Ishikawa (cell line): ENCODE data around the gene ZBTB40.

Experiments
- CEBPB ChIP-seq: IDR thresholded peaks from 2 replicates; pipeline ENCODE4 v1.6.1; 2012
- CREB1 ChIP-seq: IDR thresholded peaks from 2 replicates; pipeline ENCODE4 v1.6.1; 2012; ENCODE audit warnings: low read depth
- EGR1 ChIP-seq: IDR thresholded peaks from 2 replicates; pipeline ENCODE4 v1.6.1; 2012
- EP300 ChIP-seq: IDR thresholded peaks from 2 replicates; pipeline ENCODE4 v1.6.1; 2012; ENCODE audit warnings: borderline replicate concordance
- FOXM1 ChIP-seq: IDR thresholded peaks from 2 replicates; pipeline ENCODE4 v1.6.1; 2012; ENCODE audit warnings: low read depth, borderline replicate concordance
- NFIC ChIP-seq: IDR thresholded peaks from 2 replicates; pipeline ENCODE4 v1.6.1; 2012
- RAD21 ChIP-seq: IDR thresholded peaks from 2 replicates; pipeline ENCODE4 v1.6.1; 2012; ENCODE audit warnings: low read depth
- TAF1 ChIP-seq: IDR thresholded peaks from 2 replicates; pipeline ENCODE4 v1.6.1; 2012; ENCODE audit warnings: low read depth, mild to moderate bottlenecking
- TCF12 ChIP-seq: IDR thresholded peaks from 2 replicates; pipeline ENCODE4 v1.6.1; 2012; ENCODE audit warnings: low read depth
- TEAD4 ChIP-seq: IDR thresholded peaks from 2 replicates; pipeline ENCODE4 v1.6.1; 2012
- YY1 ChIP-seq: IDR thresholded peaks from 2 replicates; pipeline ENCODE4 v1.6.1; 2012; ENCODE audit warnings: low read depth
- ZBTB7A ChIP-seq: IDR thresholded peaks from 2 replicates; pipeline ENCODE4 v1.6.1; 2012; ENCODE audit warnings: low read depth
- TF ChIP-seq, protein P1 (sequence below): IDR thresholded peaks from 2 replicates; pipeline ENCODE4 v1.6.1; 2012
- TF ChIP-seq, protein P2 (sequence below): IDR thresholded peaks from 2 replicates; pipeline ENCODE4 v1.6.1; 2012; ENCODE audit warnings: low read depth, mild to moderate bottlenecking
- TF ChIP-seq, protein P3 (sequence below): IDR thresholded peaks from 2 replicates; pipeline ENCODE4 v1.6.1; 2012

Gene ZBTB40

DNA sequence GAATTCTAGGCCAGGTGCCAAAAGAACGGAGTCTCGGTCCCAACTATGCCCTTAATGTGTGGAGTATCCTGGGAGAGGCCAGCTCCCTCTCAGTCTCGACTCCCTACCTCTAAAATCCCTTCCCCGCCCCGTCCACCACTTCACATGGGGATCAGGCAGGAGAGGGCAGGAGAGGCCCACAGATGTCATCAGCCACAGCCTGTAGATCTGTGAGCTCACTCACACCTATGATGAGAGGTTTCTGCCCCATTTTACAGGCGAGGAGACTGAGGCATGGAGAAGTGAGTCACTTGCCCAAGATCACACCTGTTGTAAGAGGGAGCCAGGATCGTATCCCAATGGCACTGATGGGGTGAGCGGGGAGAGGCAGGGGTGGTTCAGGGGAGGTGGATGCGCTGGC is 91.2 kb downstream of the ZBTB40 start:
- TF ChIP-seq RAD21 = peak; percentile 22; the same call in 1 of the 2 replicates
- no peak for TF ChIP-seq TEAD4

DNA sequence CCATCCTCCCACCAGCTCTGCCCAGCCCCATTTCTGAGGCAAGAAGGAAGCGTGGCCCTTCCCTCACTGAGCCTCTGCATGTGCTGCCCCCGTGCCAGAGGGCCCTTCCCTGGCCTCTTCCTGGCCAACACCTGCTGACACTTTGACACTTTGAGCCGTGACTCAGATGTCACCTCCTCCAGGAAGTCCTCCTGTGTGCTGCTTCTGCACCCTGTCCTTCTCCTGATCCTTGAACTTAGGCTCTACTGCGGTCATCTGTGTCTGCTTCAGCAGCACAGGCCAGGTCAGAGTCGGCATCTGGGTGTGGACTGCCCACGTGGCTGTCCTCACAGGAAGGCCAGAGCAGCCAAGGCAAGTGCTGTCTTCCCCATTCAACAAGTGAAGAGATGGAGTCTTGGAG is 92.0 kb downstream of the ZBTB40 start:
- TF ChIP-seq TAF1 (no peak), CEBPB (no peak), EGR1 (no peak), YY1 (no peak), FOXM1 (no peak), NFIC (no peak), ZBTB7A (no peak), EP300 (no peak), TCF12 (no peak), CREB1 (no peak), RAD21 (no peak), TEAD4 (no peak)
- TF ChIP-seq, protein P1, sequence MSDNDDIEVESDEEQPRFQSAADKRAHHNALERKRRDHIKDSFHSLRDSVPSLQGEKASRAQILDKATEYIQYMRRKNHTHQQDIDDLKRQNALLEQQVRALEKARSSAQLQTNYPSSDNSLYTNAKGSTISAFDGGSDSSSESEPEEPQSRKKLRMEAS = no peak
- TF ChIP-seq, protein P2, sequence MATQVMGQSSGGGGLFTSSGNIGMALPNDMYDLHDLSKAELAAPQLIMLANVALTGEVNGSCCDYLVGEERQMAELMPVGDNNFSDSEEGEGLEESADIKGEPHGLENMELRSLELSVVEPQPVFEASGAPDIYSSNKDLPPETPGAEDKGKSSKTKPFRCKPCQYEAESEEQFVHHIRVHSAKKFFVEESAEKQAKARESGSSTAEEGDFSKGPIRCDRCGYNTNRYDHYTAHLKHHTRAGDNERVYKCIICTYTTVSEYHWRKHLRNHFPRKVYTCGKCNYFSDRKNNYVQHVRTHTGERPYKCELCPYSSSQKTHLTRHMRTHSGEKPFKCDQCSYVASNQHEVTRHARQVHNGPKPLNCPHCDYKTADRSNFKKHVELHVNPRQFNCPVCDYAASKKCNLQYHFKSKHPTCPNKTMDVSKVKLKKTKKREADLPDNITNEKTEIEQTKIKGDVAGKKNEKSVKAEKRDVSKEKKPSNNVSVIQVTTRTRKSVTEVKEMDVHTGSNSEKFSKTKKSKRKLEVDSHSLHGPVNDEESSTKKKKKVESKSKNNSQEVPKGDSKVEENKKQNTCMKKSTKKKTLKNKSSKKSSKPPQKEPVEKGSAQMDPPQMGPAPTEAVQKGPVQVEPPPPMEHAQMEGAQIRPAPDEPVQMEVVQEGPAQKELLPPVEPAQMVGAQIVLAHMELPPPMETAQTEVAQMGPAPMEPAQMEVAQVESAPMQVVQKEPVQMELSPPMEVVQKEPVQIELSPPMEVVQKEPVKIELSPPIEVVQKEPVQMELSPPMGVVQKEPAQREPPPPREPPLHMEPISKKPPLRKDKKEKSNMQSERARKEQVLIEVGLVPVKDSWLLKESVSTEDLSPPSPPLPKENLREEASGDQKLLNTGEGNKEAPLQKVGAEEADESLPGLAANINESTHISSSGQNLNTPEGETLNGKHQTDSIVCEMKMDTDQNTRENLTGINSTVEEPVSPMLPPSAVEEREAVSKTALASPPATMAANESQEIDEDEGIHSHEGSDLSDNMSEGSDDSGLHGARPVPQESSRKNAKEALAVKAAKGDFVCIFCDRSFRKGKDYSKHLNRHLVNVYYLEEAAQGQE = no peak
- TF ChIP-seq, protein P3, sequence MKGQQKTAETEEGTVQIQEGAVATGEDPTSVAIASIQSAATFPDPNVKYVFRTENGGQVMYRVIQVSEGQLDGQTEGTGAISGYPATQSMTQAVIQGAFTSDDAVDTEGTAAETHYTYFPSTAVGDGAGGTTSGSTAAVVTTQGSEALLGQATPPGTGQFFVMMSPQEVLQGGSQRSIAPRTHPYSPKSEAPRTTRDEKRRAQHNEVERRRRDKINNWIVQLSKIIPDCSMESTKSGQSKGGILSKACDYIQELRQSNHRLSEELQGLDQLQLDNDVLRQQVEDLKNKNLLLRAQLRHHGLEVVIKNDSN = no peak

DNA sequence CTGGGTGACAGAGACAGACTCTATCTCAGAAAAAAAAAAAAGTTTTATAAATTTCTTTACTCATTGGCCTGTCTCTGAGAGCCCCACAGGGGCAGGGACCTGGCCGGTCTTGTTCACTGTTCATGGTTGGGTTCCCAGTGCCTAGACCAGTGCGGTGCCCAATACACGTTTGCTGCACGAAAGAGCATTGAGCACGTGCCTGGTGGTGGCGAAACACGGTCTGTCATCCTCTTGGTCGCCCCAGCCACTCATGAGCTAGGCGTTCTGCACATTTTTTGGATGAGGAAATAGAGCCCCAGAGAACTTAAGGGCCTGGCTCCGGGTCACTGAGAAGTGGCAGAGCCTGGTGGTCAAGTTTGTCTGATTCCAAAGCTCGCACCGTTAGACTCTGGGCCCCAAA is 93.0 kb downstream of the ZBTB40 start:
- no peak for TF ChIP-seq CEBPB
- TF ChIP-seq ZBTB7A = no peak
- TF ChIP-seq RAD21 = no peak
- TF ChIP-seq TCF12 = no peak
- TF ChIP-seq YY1 = no peak
- TF ChIP-seq FOXM1 = no peak
- TF ChIP-seq EGR1 = no peak
- TF ChIP-seq, protein P3 = no peak
- TF ChIP-seq TAF1 = no peak
- TF ChIP-seq, protein P1 = no peak
- TF ChIP-seq, protein P2 = no peak

DNA sequence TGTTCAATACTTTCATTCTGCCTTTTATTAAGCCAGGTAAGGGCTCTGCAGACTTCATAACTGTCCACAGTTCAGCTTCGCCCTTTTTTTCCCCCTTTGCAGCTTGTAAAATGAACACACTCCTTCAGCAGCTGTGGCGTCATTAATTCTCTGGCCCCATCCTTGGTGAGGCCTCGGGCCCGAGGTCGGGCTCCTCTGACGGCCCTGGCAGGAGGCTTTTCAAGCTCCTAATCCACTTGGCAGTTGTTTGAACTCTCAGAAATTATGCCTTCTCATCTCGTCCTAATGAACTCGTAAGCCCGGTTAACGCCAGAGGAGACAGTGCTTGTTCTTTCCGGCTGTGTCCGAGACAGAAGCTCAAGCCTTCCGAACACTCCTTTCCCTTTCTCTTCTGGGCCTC is 93.5 kb downstream of the ZBTB40 start:
- TF ChIP-seq CEBPB (no peak), TAF1 (no peak)
- TF ChIP-seq, protein P2 = no peak
- TF ChIP-seq, protein P1 = no peak

DNA sequence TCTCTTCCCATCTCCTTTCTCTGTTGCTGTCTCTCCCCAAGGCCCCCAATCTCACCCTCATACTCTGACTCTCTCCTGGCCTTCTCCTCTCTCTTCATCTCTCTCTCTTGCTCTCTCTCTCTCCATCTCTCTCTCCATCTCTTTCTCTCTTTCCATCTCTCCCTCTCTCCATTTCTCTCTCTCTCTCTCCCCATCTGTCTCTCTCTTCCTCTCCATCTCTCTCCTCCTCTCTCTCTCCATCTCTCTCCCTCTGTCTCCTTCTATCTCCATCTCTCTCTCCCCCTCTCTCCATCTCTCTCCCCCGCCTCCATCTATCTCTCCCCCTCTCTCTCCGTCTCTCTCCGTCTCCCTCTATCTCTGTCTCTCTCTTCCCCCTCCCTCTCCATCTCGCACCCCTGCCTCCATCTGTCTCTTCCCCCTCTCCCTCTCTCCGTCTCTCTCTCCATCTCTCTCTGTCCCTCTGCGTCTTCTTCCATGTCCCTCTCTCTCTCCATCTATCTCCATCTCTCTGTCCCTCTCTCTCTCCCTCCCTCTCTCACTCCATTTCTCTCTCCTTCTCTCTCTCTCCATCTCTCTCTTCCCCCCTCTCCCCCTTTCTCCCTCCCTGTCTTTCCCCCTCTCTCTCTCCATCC is 95.7 kb downstream of the ZBTB40 start:
- TF ChIP-seq NFIC (no peak), CEBPB (no peak), CREB1 (no peak), TAF1 (no peak), RAD21 (no peak), YY1 (no peak), EP300 (no peak), ZBTB7A (no peak), TEAD4 (no peak), EGR1 (no peak), FOXM1 (no peak), TCF12 (no peak)
- TF ChIP-seq, protein P3 = no peak
- TF ChIP-seq, protein P1 = no peak
- TF ChIP-seq, protein P2 = no peak
